Renal cortex interstitium (tissue), 11 donors: ENCODE results near the gene ABCC1. TPM values are rescaled to one million over a fixed set of nuclear protein-coding genes. Genes with fewer than 3 reads are reported as not detected.
"Not testable (repeated sequence)": the region's sequence is repeated elsewhere in the genome, so short reads cannot be mapped to it uniquely, and the experiment has no call there.

Experiments
- DNase-seq, 11 donors: peaks; one replicate each; pipeline ENCODE4 v3.0.0-alpha.2; 2013; ENCODE audit warnings: low read depth in 9 of 11, low spot score in 4 of 11; ENCODE audit errors: extremely low read depth in 1 of 11
- polyA plus RNA-seq, 3 donors: library from polyadenylated mRNA; unstranded; fragments of 120-200 nt; gene quantifications; one replicate each; pipeline ENCODE4 v1.2.1, GENCODE V29; 2013; ENCODE audit not compliant: insufficient read length in 3 of 3

The ABCC1 gene
- polyA plus RNA-seq, 3 donors: 24.7 to 35.0 (median 25.4) TPM

GRCh38 chr16:16178455-16179162 lies 229.2 kb downstream of the ABCC1 start:
- DNase-seq: no peak

GRCh38 chr16:16181748-16182147 lies 232.3 kb downstream of the ABCC1 start:
- peak in 1 of 11 donors; percentile 7 for DNase-seq

DNA sequence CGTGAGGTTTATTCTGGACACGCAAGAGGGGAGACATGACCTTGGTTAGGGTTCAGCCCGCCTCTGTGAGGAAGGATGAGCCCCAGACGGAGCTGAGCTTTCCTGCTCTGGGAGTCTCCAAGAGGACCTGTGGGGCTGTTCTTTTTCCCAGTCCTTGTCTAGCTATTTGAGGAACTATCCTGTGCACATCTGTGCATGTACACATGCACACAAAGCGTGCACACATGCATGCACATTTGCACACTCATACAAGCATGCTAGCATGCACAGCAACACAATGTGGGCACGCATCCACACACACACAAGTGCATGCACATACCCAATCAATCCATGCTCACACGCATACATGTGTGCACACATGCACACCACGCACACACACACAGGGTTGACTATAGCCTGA lies 233.5 kb downstream of the ABCC1 start:
- DNase-seq: no peak

- DNase-seq: no peak
Observed at GRCh38 chr16:16183562-16183961, 234.1 kb downstream of the ABCC1 start.

DNA sequence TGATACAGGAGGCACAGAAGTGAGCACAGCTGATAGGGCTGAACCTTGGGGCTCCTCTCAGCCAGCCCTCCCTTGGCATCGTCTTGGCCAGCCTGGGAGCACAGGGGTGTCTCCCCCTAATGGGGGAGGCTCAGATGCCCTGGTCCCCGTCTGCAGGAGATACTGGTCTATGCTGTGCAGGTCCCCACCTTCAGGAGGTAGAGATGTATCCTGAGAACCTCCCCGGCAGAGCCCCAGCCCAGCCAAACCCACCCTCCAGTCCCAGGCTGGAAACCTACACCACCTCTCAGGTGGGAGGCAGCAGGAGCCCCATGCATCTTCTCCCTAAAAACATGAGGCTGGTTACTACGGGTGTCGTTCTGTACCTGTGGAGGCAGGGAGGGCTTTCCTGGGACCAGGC lies 235.2 kb downstream of the ABCC1 start:
- DNase-seq: no peak

DNA sequence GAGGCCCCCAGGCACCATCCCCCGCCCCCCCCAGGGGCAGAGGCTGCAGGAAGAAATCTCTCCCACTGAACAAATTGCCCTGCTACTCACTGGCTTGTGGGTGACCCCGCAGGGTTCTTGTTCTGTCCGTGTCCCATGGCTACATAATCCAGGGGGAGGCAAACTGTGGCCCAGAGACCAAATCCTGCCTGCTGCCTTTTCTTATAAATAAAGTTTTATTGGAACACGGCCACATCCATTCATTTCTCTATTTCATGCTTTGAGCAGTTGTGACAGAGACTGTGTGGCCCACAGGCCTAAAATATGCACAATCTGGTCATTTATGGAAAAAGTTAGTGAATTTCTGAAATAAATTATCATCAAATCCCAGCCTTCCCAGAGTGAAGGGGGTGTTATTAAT lies 235.7 kb downstream of the ABCC1 start:
- DNase-seq: no peak

DNA sequence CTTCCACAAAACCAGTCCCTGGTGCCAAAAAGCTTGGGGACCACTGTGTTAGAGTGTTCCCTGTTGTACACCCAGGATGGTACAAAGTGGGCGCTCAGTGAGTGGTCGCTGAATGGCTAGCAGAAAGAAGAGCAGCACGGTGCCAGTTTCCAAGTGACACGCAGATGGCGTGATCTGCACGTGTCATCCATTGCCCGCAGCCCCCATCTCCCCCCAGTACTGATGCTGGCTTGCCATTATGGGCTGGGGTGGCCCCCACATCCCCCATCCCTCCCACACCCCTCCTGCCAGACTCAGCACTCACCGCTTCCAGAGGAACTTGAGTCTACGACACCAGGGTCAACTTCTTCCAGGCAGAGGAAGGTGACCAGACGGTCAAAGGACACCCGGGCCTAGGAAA lies 237.4 kb downstream of the ABCC1 start:
- DNase-seq: no peak

GRCh38 chr16:16188827-16189226 lies 239.4 kb downstream of the ABCC1 start:
- no peak for DNase-seq

- no peak for DNase-seq
Observed at GRCh38 chr16:16189842-16190241, 240.4 kb downstream of the ABCC1 start.

- no peak for DNase-seq
Observed at GRCh38 chr16:16190546-16190945, 241.1 kb downstream of the ABCC1 start.

DNA sequence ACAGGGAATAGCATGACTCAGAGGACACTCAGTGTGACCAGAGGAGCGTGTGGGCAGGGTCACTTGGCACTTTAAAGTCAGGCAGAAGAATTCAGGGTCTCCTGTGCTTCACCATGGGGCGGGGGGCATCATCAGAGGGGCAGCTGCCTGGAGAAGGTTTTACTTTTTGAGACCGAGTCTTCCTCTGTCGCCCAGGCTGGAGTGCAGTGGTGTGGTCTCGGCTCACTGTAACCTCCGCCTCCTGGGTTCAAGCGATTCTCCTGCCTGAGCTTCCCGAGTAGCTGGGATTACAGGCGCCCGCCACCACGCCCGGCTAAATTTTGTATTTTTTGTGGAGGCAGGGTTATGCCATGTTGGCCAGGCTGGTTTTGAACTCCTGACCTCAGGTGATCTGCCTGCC lies 241.6 kb downstream of the ABCC1 start:
- DNase-seq: not testable (repeated sequence)

GRCh38 chr16:16191493-16192167 lies 242.2 kb downstream of the ABCC1 start:
- no peak for DNase-seq

Other genes with a start within 250 kb of the ABCC1 start
- gene MYH11, start 92.6 kb upstream of the ABCC1 start, polyA plus RNA-seq: 10 to 100 TPM in 2 of 3 donors, 1 to 10 TPM in 1; 9.9 to 12.2 (median 10.7) TPM
- gene CEP20, start 61.0 kb upstream of the ABCC1 start, polyA plus RNA-seq: 10 to 100 TPM; 35.5 to 45.3 (median 37.5) TPM